HepG2 (cell line): ENCODE data around the gene GCLC. TPM values are rescaled to one million over a fixed set of nuclear protein-coding genes. Genes with fewer than 3 reads are reported as not detected.

Experiments
- ATAC-seq: fragments of 200-7000 bp; cut with Tn5 transposase; 3 replicates; pipeline ENCODE4 v1.9.1; 2020; ENCODE audit warnings: mild to moderate bottlenecking, moderate library complexity
- BruUV-seq: library from RNA; stranded (reverse); fragments of 400-500 nt; replicated peaks from 2 replicates; lab custom pipeline; 2021; lab: Mats Ljungman, UMichigan
- CTCF ChIA-PET: fragments of 300-600 bp; formaldehyde crosslinking; extraction: SDS; loops from one replicate; lab custom pipeline; 2021; ENCODE audit warnings: low total read pairs, inconsistent platforms, low intra/inter-chr PET ratio; lab: Yijun Ruan, JAX
- POLR2A ChIA-PET: fragments of 350-600 bp; sonication (Branson Sonifier 250); formaldehyde crosslinking; loops from one replicate; lab custom pipeline; 2020; ENCODE audit warnings: antibody characterized with exemption, inconsistent platforms; lab: Yijun Ruan, JAX
- DNase-seq: peaks from one replicate; pipeline ENCODE4 v3.0.0-alpha.2; 2015; ENCODE audit warnings: low spot score
- FAIRE-seq: peaks from 3 replicates; lab custom pipeline; 2011; peaks lifted over from hg19 to GRCh38; lab: Jason Lieb, UNC
- H2AFZ ChIP-seq: one replicate; pipeline ENCODE4 v1.6.1; 2011; ENCODE audit warnings: low read length, inconsistent platforms
- H3K27ac ChIP-seq: fragments of 300-600 bp; 3 replicates; pipeline ENCODE4 v1.8.0; 2011; ENCODE audit warnings: mixed run types, mild to moderate bottlenecking, mixed read lengths, low read length, inconsistent platforms; ENCODE audit not compliant: insufficient read depth; ENCODE audit errors: extremely low read length
- H3K27me3 ChIP-seq, 2 experiments: fragments of 200-600 bp in 1 of 2; 2 replicates in 1 of 2; 3 replicates in 1 of 2; pipeline versions ENCODE4 v1.6.0 to v1.8.0; 2011; ENCODE audit warnings: low read length in 2 of 2, mild to moderate bottlenecking in 2 of 2, moderate library complexity in 2 of 2, inconsistent platforms in 1 of 2; ENCODE audit not compliant: insufficient read depth in 2 of 2, control insufficient read depth in 1 of 2
- H3K36me3 ChIP-seq, 2 experiments: fragments of 200-600 bp in 1 of 2; replicated peaks in 1 of 2; 2 replicates in 1 of 2; 3 replicates in 1 of 2; pipeline versions ENCODE4 v1.5.1 to v1.8.0; 2011; ENCODE audit warnings: low read length in 2 of 2, inconsistent platforms in 1 of 2; ENCODE audit not compliant: insufficient read depth in 2 of 2, control insufficient read depth in 1 of 2
- H3K4me1 ChIP-seq: 2 replicates; pipeline ENCODE4 v1.5.1; 2012; ENCODE audit warnings: low read length, inconsistent platforms; ENCODE audit not compliant: insufficient read depth
- H3K4me2 ChIP-seq: 2 replicates; pipeline ENCODE4 v1.6.0; 2011; ENCODE audit warnings: low read depth, low read length, inconsistent platforms
- H3K4me3 ChIP-seq, 3 experiments: fragments of 200-600 bp in 1 of 3; sonication (generic), shearing (Covaris generic) in 1 of 3; replicated peaks in 1 of 3; 2 replicates each; pipeline ENCODE4 v1.5.1; 2011 to 2016; ENCODE audit warnings: low read length in 3 of 3, inconsistent platforms in 2 of 3, low read depth in 2 of 3, mild to moderate bottlenecking in 2 of 3, control low read depth in 1 of 3, mixed read lengths in 1 of 3; ENCODE audit not compliant: insufficient read depth in 1 of 3
- H3K79me2 ChIP-seq: one replicate; pipeline ENCODE4 v1.6.1; 2011; ENCODE audit warnings: low read length, inconsistent platforms; ENCODE audit not compliant: insufficient read depth
- H3K9ac ChIP-seq: 2 replicates; pipeline ENCODE4 v1.6.0; 2011; ENCODE audit warnings: mild to moderate bottlenecking, low read depth, low read length, inconsistent platforms; ENCODE audit not compliant: insufficient read depth
- H3K9me3 ChIP-seq: 2 replicates; pipeline ENCODE4 v1.5.1; 2012; ENCODE audit warnings: mild to moderate bottlenecking, low read length
- H4K20me1 ChIP-seq: 2 replicates; pipeline ENCODE4 v1.6.0; 2011; ENCODE audit warnings: inconsistent platforms, mild to moderate bottlenecking, low read length, moderate library complexity; ENCODE audit not compliant: insufficient read depth
- AFF4 ChIP-seq: sonication (generic); formaldehyde crosslinking; IDR thresholded peaks from 2 replicates; pipeline ENCODE4 v1.4.0; 2020; ENCODE audit warnings: missing genetic modification reagents
- DMTF1 ChIP-seq: sonication (generic); formaldehyde crosslinking; IDR thresholded peaks from 2 replicates; pipeline ENCODE4 v1.4.0; 2020; ENCODE audit warnings: mild to moderate bottlenecking, missing genetic modification reagents
- FOXM1 ChIP-seq: sonication (generic); formaldehyde crosslinking; IDR thresholded peaks from 2 replicates; pipeline ENCODE4 v1.5.0; 2020; ENCODE audit warnings: missing genetic modification reagents
- HDAC6 ChIP-seq: fragments of 200-600 bp; sonication (generic); IDR thresholded peaks from 2 replicates; pipeline ENCODE4 v1.7.0; 2017; ENCODE audit warnings: mild to moderate bottlenecking, antibody characterized with exemption, low read length, low read depth
- MXD4 ChIP-seq: IDR thresholded peaks from 2 replicates; pipeline ENCODE4 v1.6.1; 2016; ENCODE audit warnings: mild to moderate bottlenecking, missing biosample characterization, missing genetic modification reagents
- TRIM24 ChIP-seq: sonication (generic); formaldehyde crosslinking; IDR thresholded peaks from 2 replicates; pipeline ENCODE4 v1.8.0; 2022; ENCODE audit warnings: mild to moderate bottlenecking, missing genetic modification reagents
- U2AF2 ChIP-seq: fragments of 200-400 bp; formaldehyde crosslinking; IDR thresholded peaks from 2 replicates; pipeline ENCODE4 v1.6.1; 2017; ENCODE audit warnings: low read depth, mild to moderate bottlenecking, low read length
- ZBTB4 ChIP-seq: sonication (generic); formaldehyde crosslinking; IDR thresholded peaks from 2 replicates; pipeline ENCODE4 v1.4.0; 2020; ENCODE audit warnings: missing genetic modification reagents, mild to moderate bottlenecking, borderline replicate concordance
- ZNF18 ChIP-seq: sonication (generic); formaldehyde crosslinking; IDR thresholded peaks from 2 replicates; pipeline ENCODE4 v1.8.0; 2022; ENCODE audit warnings: mild to moderate bottlenecking, missing genetic modification reagents; ENCODE audit not compliant: insufficient replicate concordance
- ZNF326 ChIP-seq: sonication (generic); formaldehyde crosslinking; IDR thresholded peaks from 2 replicates; pipeline ENCODE4 v1.4.0; 2020; ENCODE audit warnings: missing genetic modification reagents, borderline replicate concordance
- ZNF484 ChIP-seq: sonication (generic); formaldehyde crosslinking; IDR thresholded peaks from 2 replicates; pipeline ENCODE4 v1.5.1; 2020; ENCODE audit warnings: mild to moderate bottlenecking, low read depth, missing genetic modification reagents, borderline replicate concordance
- ZNF749 ChIP-seq: sonication (generic); formaldehyde crosslinking; IDR thresholded peaks from 2 replicates; pipeline ENCODE4 v1.8.0; 2022; ENCODE audit warnings: mild to moderate bottlenecking, missing genetic modification reagents, moderate library complexity, borderline replicate concordance
- WGBS: methylation state at CpG from one replicate; pipeline ENCODE4 v1.1.6; 2017; ENCODE audit warnings: low lambda C conversion rate; 5-methylcytosine and 5-hydroxymethylcytosine counted together
- in situ Hi-C: cut with HindIII; loops from 2 replicates; pipeline ENCODE4 v1.10.0; 2017; ENCODE audit warnings: low pct_unique_long_range_greater_than_20kb; ENCODE audit not compliant: extremely low pct_ligation_motif_present
- intact Hi-C: fragments of 100-400 bp; cut with micrococcal nuclease; formaldehyde crosslinking; loops from one replicate; pipeline ENCODE4 v1.10.0; 2022; ENCODE audit not compliant: unreplicated experiment
- polyA plus RNA-seq, 8 experiments: library from polyadenylated mRNA; depleted of rRNA in 3 of 8; stranded (reverse) in 7 of 8; unstranded in 1 of 8; fragments of >200 nt; fragmentation: Illumina TruSeq in 4 of 8; extraction: Trizol in 4 of 8; gene quantifications; 2 replicates each; pipeline versions ENCODE4 v1.2.1 to v1.2.3, GENCODE V29; 2011 to 2016; ENCODE audit warnings: low read depth in 4 of 8, missing spikeins in 1 of 8, mixed read lengths in 1 of 8; ENCODE audit not compliant: insufficient read depth in 1 of 8
- total RNA-seq, 5 experiments: library from RNA; depleted of rRNA; stranded (reverse); fragments of >200 nt; fragmentation: Illumina TruSeq; extraction: Trizol; gene quantifications; 2 replicates each; pipeline ENCODE4 v1.2.3, GENCODE V29; 2016; ENCODE audit warnings: low read depth in 1 of 5

The GCLC gene
- total and polyA plus RNA-seq, 2 of the 13 experiments (the other 11 are each of a cell fraction or from before 2014, with no cell fraction given): 35.3 to 84.6 TPM

GRCh38 chr6:53526000-53526399, 18.9 kb downstream of the GCLC start (continued):
- no peak for TF ChIP-seq AFF4 (CRISPR knock-in tag)
- TF ChIP-seq MXD4 (CRISPR knock-in tag): no peak
- no peak for TF ChIP-seq FOXM1
- TF ChIP-seq ZBTB4: no peak
- no peak for TF ChIP-seq TRIM24
- TF ChIP-seq ZNF326 (CRISPR knock-in tag): no peak

- Histone ChIP-seq H3K9me3 (no peaks in the 10 kb centered on the region), H3K4me3 (no peak overlapping the region), H3K4me1 (peaks cover 27% of the 10 kb centered on the region), H2AFZ (no peak overlapping the region), H3K36me3 (peaks cover 5 to 13% of the 10 kb centered on the region in 2 experiments), H3K9ac (no peak overlapping the region), H3K27me3 (no peaks in the 10 kb centered on the region), H3K27ac (no peak overlapping the region), H3K4me2 (no peak overlapping the region), H3K79me2 (peaks cover 76% of the 10 kb centered on the region), H4K20me1 (peaks cover 23% of the 10 kb centered on the region; the same call in 1 of the 2 replicates)
- 100% methylated on average over 1 of the region's 1 CpG for WGBS
- intact Hi-C loops (no loop called here), in situ Hi-C loops (no loop called here)
- BruUV-seq: no TSS peak
- ATAC-seq: no peak
- CTCF ChIA-PET: no interaction called here
- DNase-seq: no peak
- POLR2A ChIA-PET: interaction anchor here (1.6 kb wide), 1 partner anchor 20 kb away, joined by 5 read pairs; the partner anchor contains the start of gene GCLC
- no peak for FAIRE-seq
- TF ChIP-seq ZNF749 (CRISPR knock-in tag): no peak
- no peak for TF ChIP-seq U2AF2
- no peak for TF ChIP-seq DMTF1 (CRISPR knock-in tag)
- no peak for TF ChIP-seq HDAC6
- no peak for TF ChIP-seq ZNF484 (CRISPR knock-in tag)
- no peak for TF ChIP-seq ZNF18 (CRISPR knock-in tag)
Observed at GRCh38 chr6:53524455-53524815, 20.5 kb downstream of the GCLC start.
